CD4-positive, alpha-beta memory T cell (primary cell): ENCODE measurements around the gene STK32C. TPM values are rescaled to one million over a fixed set of nuclear protein-coding genes. Genes with fewer than 3 reads are reported as not detected.

Source experiments
- CTCF ChIA-PET: fragments of 350-600 bp; sonication (Branson Sonifier 250); formaldehyde crosslinking; loops from one replicate; lab custom pipeline; 2021; ENCODE audit warnings: inconsistent platforms; ENCODE audit not compliant: partially characterized antibody; lab: Charles Lee
- POLR2A ChIA-PET: fragments of 350-600 bp; sonication (Branson Sonifier 250); formaldehyde crosslinking; loops from one replicate; lab custom pipeline; 2021; ENCODE audit not compliant: partially characterized antibody; lab: Charles Lee
- DNase-seq, 5 donors: peaks; one replicate each; pipeline versions ENCODE4 v3.0.0 to v3.0.0-alpha.2; 2020 to 2022; ENCODE audit warnings: mixed read lengths in 1 of 5
- H3K27ac ChIP-seq: one replicate; pipeline ENCODE4 v1.7.0; 2013; ENCODE audit warnings: low read depth, low read length
- H3K27me3 ChIP-seq: 2 replicates; pipeline ENCODE4 v1.7.0; 2013; ENCODE audit warnings: mild to moderate bottlenecking, low read length, moderate library complexity; ENCODE audit not compliant: insufficient read depth
- H3K36me3 ChIP-seq: 2 replicates; pipeline ENCODE4 v1.7.0; 2013; ENCODE audit warnings: mild to moderate bottlenecking, low read length, moderate library complexity; ENCODE audit not compliant: insufficient read depth
- H3K4me1 ChIP-seq: 2 replicates; pipeline ENCODE4 v1.7.0; 2013; ENCODE audit warnings: mild to moderate bottlenecking, low read length, moderate library complexity; ENCODE audit not compliant: insufficient read depth
- H3K4me3 ChIP-seq, 2 donors: one replicate each; pipeline ENCODE4 v1.7.0; 2013; ENCODE audit warnings: low read length in 2 of 2, mild to moderate bottlenecking in 1 of 2
- H3K9me3 ChIP-seq, 2 donors: one replicate each; pipeline ENCODE4 v1.7.0; 2013; ENCODE audit warnings: low read length in 2 of 2, control low read depth in 1 of 2; ENCODE audit not compliant: control insufficient read depth in 1 of 2
- H3K27ac Mint-ChIP-seq, 7 donors: one replicate each; pipeline ENCODE4 v1.8.0; 2020 to 2021; ENCODE audit warnings: mixed read lengths in 7 of 7, mild to moderate bottlenecking in 6 of 7, inconsistent platforms in 3 of 7, moderate library complexity in 3 of 7
- H3K27me3 Mint-ChIP-seq, 2 donors: one replicate each; pipeline ENCODE4 v1.8.0; 2020 to 2021; ENCODE audit warnings: mixed read lengths in 2 of 2
- H3K36me3 Mint-ChIP-seq, 2 donors: one replicate each; pipeline ENCODE4 v1.8.0; 2020 to 2021; ENCODE audit warnings: mixed read lengths in 2 of 2, inconsistent platforms in 1 of 2, mild to moderate bottlenecking in 1 of 2
- H3K4me1 Mint-ChIP-seq, 4 donors: one replicate each; pipeline ENCODE4 v1.8.0; 2020 to 2021; ENCODE audit warnings: mixed read lengths in 4 of 4, mild to moderate bottlenecking in 1 of 4
- H3K4me3 Mint-ChIP-seq, 8 donors: one replicate each; pipeline ENCODE4 v1.8.0; 2020 to 2021; ENCODE audit warnings: mixed read lengths in 8 of 8, mild to moderate bottlenecking in 7 of 8, moderate library complexity in 6 of 8, inconsistent platforms in 3 of 8
- H3K9me3 Mint-ChIP-seq, 8 donors: one replicate each; pipeline ENCODE4 v1.8.0; 2020 to 2021; ENCODE audit warnings: mixed read lengths in 8 of 8, mild to moderate bottlenecking in 5 of 8, inconsistent platforms in 3 of 8, moderate library complexity in 1 of 8
- intact Hi-C: fragments of 100-400 bp; cut with micrococcal nuclease; formaldehyde crosslinking; loops from one replicate; pipeline ENCODE4 v1.15.1; 2023
- polyA plus RNA-seq, 2 donors: library from polyadenylated mRNA; unstranded; fragments of 300-500 nt; fragmentation: Illumina TruSeq; gene quantifications; one replicate each; pipeline ENCODE4 v1.2.3, GENCODE V29; 2021
- total RNA-seq, 2 experiments: library from RNA; stranded (reverse); gene quantifications; one replicate each; pipeline ENCODE4 v1.2.3, GENCODE V29; 2021

Gene STK32C
- total and polyA plus RNA-seq, 4 experiments from 2014 or later = 7.5 to 14.7 (median 10.6) TPM

GRCh38 chr10:132165416-132165980 lies 142.3 kb downstream of the STK32C start:
- no peaks in the 10 kb centered on the region for H3K36me3 Mint-ChIP-seq
- DNase-seq = no peak
- H3K9me3 Mint-ChIP-seq = peaks cover 0 to 3% (median 0%) of the 10 kb centered on the region in 8 donors
- Histone ChIP-seq H3K27me3 (no peaks in the 10 kb centered on the region), H3K27ac (no peak overlapping the region), H3K4me3 (no peak overlapping the region), H3K36me3 (no peaks in the 10 kb centered on the region), H3K9me3 (no peaks in the 10 kb centered on the region), H3K4me1 (peaks cover 16% of the 10 kb centered on the region)
- H3K4me3 Mint-ChIP-seq = no peak overlapping the region
- peaks cover 14 to 31% (median 21%) of the 10 kb centered on the region in 4 donors for H3K4me1 Mint-ChIP-seq
- H3K27me3 Mint-ChIP-seq = no peaks in the 10 kb centered on the region
- intact Hi-C loops = no loop called here
- ChIA-PET CTCF (no interaction called here), POLR2A (no interaction called here)
- H3K27ac Mint-ChIP-seq = no peak overlapping the region

- Mint-ChIP-seq H3K27ac (peak overlapping the region in 4 of 7 donors; percentile 21 to 75 (median 37)), H3K4me1 (peaks cover 15 to 33% (median 22%) of the 10 kb centered on the region in 4 donors), H3K27me3 (no peaks in the 10 kb centered on the region), H3K36me3 (no peaks in the 10 kb centered on the region), H3K9me3 (peaks cover 0 to 3% (median 0%) of the 10 kb centered on the region in 8 donors), H3K4me3 (no peak overlapping the region)
- Histone ChIP-seq H3K27me3 (no peaks in the 10 kb centered on the region), H3K4me1 (peaks cover 16% of the 10 kb centered on the region), H3K9me3 (no peaks in the 10 kb centered on the region), H3K27ac (no peak overlapping the region), H3K36me3 (no peaks in the 10 kb centered on the region), H3K4me3 (no peak overlapping the region)
- CTCF ChIA-PET = no interaction called here
- DNase-seq = no peak
- POLR2A ChIA-PET = no interaction called here
- intact Hi-C loops = no loop called here
Measured at GRCh38 chr10:132164761-132165278, 142.9 kb downstream of the STK32C start.

- H3K4me1 ChIP-seq = peaks cover 25% of the 10 kb centered on the region
- intact Hi-C loops = loop anchor here (2.0 kb wide), 1 partner anchor 21 kb away; no protein-coding TSS in a partner anchor
- H3K27ac ChIP-seq = no peak overlapping the region
- DNase-seq = no peak
- Mint-ChIP-seq H3K36me3 (no peaks in the 10 kb centered on the region), H3K9me3 (peaks cover 0 to 9% (median 0%) of the 10 kb centered on the region in 8 donors), H3K4me1 (peaks cover 15 to 42% (median 29%) of the 10 kb centered on the region in 4 donors), H3K27ac (peak overlapping the region; percentile 2 to 96 (median 81)), H3K4me3 (peak overlapping the region in 1 of 8 donors; percentile 54), H3K27me3 (no peaks in the 10 kb centered on the region)
- H3K9me3 ChIP-seq = no peaks in the 10 kb centered on the region
- POLR2A ChIA-PET = no interaction called here
- CTCF ChIA-PET = no interaction called here
- H3K4me3 ChIP-seq = no peak overlapping the region
- no peaks in the 10 kb centered on the region for H3K36me3 ChIP-seq
- H3K27me3 ChIP-seq = no peaks in the 10 kb centered on the region
Measured at GRCh38 chr10:132163826-132164515, 143.8 kb downstream of the STK32C start.

- no peak overlapping the region for H3K4me3 ChIP-seq
- H3K4me1 ChIP-seq = peaks cover 28% of the 10 kb centered on the region
- Mint-ChIP-seq H3K27me3 (no peaks in the 10 kb centered on the region), H3K4me1 (peaks cover 16 to 46% (median 34%) of the 10 kb centered on the region in 4 donors), H3K36me3 (no peaks in the 10 kb centered on the region), H3K4me3 (peak overlapping the region in 1 of 8 donors; percentile 54), H3K9me3 (peaks cover 0 to 9% (median 0%) of the 10 kb centered on the region in 8 donors), H3K27ac (peak overlapping the region in 6 of 7 donors; percentile 17 to 99 (median 88))
- ChIA-PET POLR2A (no interaction called here), CTCF (interaction anchor here (0.8 kb wide), 1 partner anchor 18 kb away, joined by 3 read pairs; no protein-coding TSS in a partner anchor)
- no peaks in the 10 kb centered on the region for H3K27me3 ChIP-seq
- H3K36me3 ChIP-seq = no peaks in the 10 kb centered on the region
- intact Hi-C loops = loop anchor here (2.0 kb wide), 1 partner anchor 21 kb away; no protein-coding TSS in a partner anchor
- no peak overlapping the region for H3K27ac ChIP-seq
- H3K9me3 ChIP-seq = no peaks in the 10 kb centered on the region
- peak in 4 of 5 donors; percentile 32 to 64 (median 40) for DNase-seq
Measured at GRCh38 chr10:132163278-132163765, 144.4 kb downstream of the STK32C start.

GRCh38 chr10:132162590-132163277 lies 145.0 kb downstream of the STK32C start:
- DNase-seq = no peak
- CTCF ChIA-PET = interaction anchor here (0.8 to 1.3 kb wide), 2 partner anchors 17 to 20 kb away, joined by 3 read pairs; no protein-coding TSS in a partner anchor
- Histone ChIP-seq H3K36me3 (no peaks in the 10 kb centered on the region), H3K9me3 (no peaks in the 10 kb centered on the region), H3K4me1 (peaks cover 32% of the 10 kb centered on the region), H3K27me3 (no peaks in the 10 kb centered on the region), H3K4me3 (no peak overlapping the region), H3K27ac (peak overlapping the region; percentile 76)
- peak overlapping the region; percentile 95 to 100 (median 98) for H3K27ac Mint-ChIP-seq
- H3K36me3 Mint-ChIP-seq = no peaks in the 10 kb centered on the region
- intact Hi-C loops = loop anchor here (2.0 kb wide), 1 partner anchor 22 kb away; no protein-coding TSS in a partner anchor
- H3K9me3 Mint-ChIP-seq = peaks cover 0 to 9% (median 0%) of the 10 kb centered on the region in 8 donors
- peaks cover 19 to 49% (median 38%) of the 10 kb centered on the region in 4 donors for H3K4me1 Mint-ChIP-seq
- POLR2A ChIA-PET = no interaction called here
- peak overlapping the region in 6 of 8 donors; percentile 41 to 85 (median 72) for H3K4me3 Mint-ChIP-seq
- no peaks in the 10 kb centered on the region for H3K27me3 Mint-ChIP-seq

- H3K9me3 ChIP-seq = no peaks in the 10 kb centered on the region
- H3K4me3 Mint-ChIP-seq = peak overlapping the region; percentile 57 to 87 (median 78)
- no peaks in the 10 kb centered on the region for H3K36me3 Mint-ChIP-seq
- peaks cover 0 to 9% (median 0%) of the 10 kb centered on the region in 8 donors for H3K9me3 Mint-ChIP-seq
- H3K27me3 Mint-ChIP-seq = no peaks in the 10 kb centered on the region
- no peaks in the 10 kb centered on the region for H3K36me3 ChIP-seq
- peak overlapping the region; percentile 76 for H3K27ac ChIP-seq
- no peaks in the 10 kb centered on the region for H3K27me3 ChIP-seq
- intact Hi-C loops = loop anchor here (2.0 kb wide), 1 partner anchor 23 kb away; no protein-coding TSS in a partner anchor
- H3K4me1 Mint-ChIP-seq = peaks cover 19 to 51% (median 39%) of the 10 kb centered on the region in 4 donors
- H3K4me3 ChIP-seq = peak overlapping the region in 1 of 2 donors; percentile 25
- CTCF ChIA-PET = interaction anchor here (1.3 kb wide), 1 partner anchor 19 kb away, joined by 3 read pairs; no protein-coding TSS in a partner anchor
- peak overlapping the region; percentile 95 to 100 (median 98) for H3K27ac Mint-ChIP-seq
- POLR2A ChIA-PET = no interaction called here
- peaks cover 32% of the 10 kb centered on the region for H3K4me1 ChIP-seq
- peak; percentile 23 to 74 (median 37) for DNase-seq
Measured at GRCh38 chr10:132162021-132162531, 145.7 kb downstream of the STK32C start.
